Heart left ventricle (tissue), 13 donors: ENCODE data around the gene MST1R.

Experiments
- POLR2A ChIP-seq, 2 donors: fragments of 450-650 bp; IDR thresholded peaks; one replicate each; pipeline ENCODE4 v1.6.1; 2017; ENCODE audit warnings: antibody characterized with exemption in 2 of 2, mild to moderate bottlenecking in 2 of 2, moderate library complexity in 2 of 2
- TF ChIP-seq, protein P1 (sequence below), 12 donors: fragments of 200-600 bp; sonication (generic) in 4 of 12; IDR thresholded peaks; one replicate each; pipeline versions ENCODE4 v1.5.0 to v1.8.0; 2018 to 2022; ENCODE audit warnings: antibody characterized with exemption in 12 of 12, mild to moderate bottlenecking in 5 of 12
- donor health status: ischemic (EF 13 %, LVEDD 7.1; RV severe dilation, severe dysfunction).
- donor health status: DM: no; HTN: yes; CAD: no.
- donor health status: DM: no; HTN: no; CAD: no.
- donor health status: ischemic (EF 25% LVEDD 6.9; RV normal size, moderate dysfunction).
- donor health status: ischemic (EF 25% LVEDD 5.7; RV mildly dilated, moderate dysfunction).
- donor health status: ischemic (EF 35%, LVEDD 5.7; RV mildly dilated, moderate dysfunction).
- donor health status: nonischemic (EF 11% LVEDD 7.7; RV severe dilation, severe dysfunction).
- donor health status: DM: yes; HTN: yes; CAD: no.
- donor health status: PGD.
- donor health status: ischemic (EF 29% LVEDD 5.4; RV normal size, mild dysfunction).
- donor health status: nonischemic (EF 23%, LVEDD 6.1; RV moderate dilation, normal function).

DNA sequence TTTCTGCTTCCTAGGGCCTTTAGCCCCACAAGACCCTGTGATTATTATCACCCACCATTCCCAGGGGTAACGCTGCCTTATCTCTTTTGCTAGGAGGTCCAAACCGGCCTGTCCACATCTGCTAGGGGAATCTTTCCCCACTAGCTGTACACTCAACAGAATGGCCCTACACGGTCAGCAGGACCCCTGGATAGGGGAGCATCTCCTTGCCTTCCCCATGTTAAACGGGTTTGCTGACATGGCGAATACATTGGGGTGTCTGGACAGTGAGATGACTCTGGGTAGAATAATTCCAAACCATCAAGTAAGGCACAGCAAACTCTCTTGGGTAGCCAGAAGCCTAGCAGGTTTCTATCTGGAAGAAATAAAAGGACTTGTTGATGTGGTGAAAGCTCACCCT, 48.0 kb downstream of the MST1R start:
- TF ChIP-seq, protein P1, sequence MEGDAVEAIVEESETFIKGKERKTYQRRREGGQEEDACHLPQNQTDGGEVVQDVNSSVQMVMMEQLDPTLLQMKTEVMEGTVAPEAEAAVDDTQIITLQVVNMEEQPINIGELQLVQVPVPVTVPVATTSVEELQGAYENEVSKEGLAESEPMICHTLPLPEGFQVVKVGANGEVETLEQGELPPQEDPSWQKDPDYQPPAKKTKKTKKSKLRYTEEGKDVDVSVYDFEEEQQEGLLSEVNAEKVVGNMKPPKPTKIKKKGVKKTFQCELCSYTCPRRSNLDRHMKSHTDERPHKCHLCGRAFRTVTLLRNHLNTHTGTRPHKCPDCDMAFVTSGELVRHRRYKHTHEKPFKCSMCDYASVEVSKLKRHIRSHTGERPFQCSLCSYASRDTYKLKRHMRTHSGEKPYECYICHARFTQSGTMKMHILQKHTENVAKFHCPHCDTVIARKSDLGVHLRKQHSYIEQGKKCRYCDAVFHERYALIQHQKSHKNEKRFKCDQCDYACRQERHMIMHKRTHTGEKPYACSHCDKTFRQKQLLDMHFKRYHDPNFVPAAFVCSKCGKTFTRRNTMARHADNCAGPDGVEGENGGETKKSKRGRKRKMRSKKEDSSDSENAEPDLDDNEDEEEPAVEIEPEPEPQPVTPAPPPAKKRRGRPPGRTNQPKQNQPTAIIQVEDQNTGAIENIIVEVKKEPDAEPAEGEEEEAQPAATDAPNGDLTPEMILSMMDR (IDR thresholded peaks at IDR 0.05): no peak
- no peak for TF ChIP-seq POLR2A (IDR thresholded peaks at IDR 0.05)
